Measurements from ENCODE around the gene PDE9A.

DNA sequence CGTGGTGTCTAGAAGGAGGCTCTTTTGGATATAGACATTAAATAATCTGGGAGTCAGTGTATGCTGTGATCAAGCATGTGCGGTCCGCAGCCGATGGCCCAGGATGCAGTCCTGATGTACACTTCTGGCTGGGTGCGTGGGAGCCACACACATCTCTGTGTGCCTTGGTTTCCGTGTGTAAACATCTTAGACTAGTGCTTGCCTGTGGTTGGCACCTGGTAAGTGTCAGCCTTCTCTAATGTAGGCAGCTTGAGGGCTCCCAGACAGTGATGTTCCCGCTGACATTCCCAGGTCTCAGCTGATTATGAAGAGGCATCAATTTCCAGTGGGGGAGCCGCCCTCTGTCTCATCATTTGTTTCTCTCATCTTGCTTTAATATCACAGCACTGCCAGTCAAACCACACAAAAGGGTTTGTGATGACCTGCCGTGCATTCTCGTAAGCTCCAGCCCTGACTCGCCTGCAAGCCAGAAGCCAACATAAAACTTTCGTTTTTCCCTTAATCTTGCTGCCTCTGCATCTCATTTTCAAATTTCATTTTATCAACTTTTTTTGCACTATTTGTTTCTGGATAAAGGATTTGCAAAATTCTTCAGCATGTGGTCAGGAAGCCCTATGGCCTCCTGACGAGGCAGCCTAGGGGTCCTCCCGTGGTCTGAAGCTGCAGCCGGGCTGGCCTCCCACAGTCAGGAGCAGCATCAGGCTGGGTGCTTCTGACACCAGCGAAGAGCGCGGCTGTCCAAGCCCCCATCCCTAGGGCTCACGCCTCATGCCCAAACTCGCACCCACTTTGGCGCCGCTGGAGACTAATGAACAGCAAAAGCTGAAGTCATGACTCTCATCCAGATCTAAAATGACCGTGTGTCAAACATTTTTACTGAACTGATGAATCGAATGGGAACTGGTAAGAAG lies 28.1 kb downstream of the PDE9A start:
- TF ChIP-seq POLR2AphosphoS5 (IDR thresholded peaks at IDR 0.05; ENCODE audit: low read depth, low read length) (no peak), TAF1 (IDR thresholded peaks at IDR 0.05; ENCODE audit: borderline replicate concordance, insufficient read depth, low read length) (no peak), SIN3A (IDR thresholded peaks at IDR 0.05; ENCODE audit: borderline replicate concordance, insufficient read depth, low read length) (no peak), FOXP2 (optimal IDR thresholded peaks at IDR 0.05; ENCODE audit: borderline replicate concordance, extremely low read depth, extremely low read length, insufficient read depth) (no peak)
